ENCODE data around the gene EYA3. TPM values are rescaled to one million over a fixed set of nuclear protein-coding genes. Genes with fewer than 3 reads are reported as not detected.

EYA3 gene
- total and polyA plus RNA-seq, 2 of the 8 experiments (the other 6 are each of a cell fraction or from before 2014, with no cell fraction given), result 15.0 to 33.9 TPM

GRCh38 chr1:28045777-28046176, 42.6 kb downstream of the EYA3 start:
- H3K9ac ChIP-seq (replicated peaks in 1 of 4; ENCODE audit: extremely low read depth in 1 of 4, low read depth in 3 of 4, low read length in 3 of 4), result no peak overlapping the region
- DNase-seq (ENCODE audit: low read depth in 1 of 2, low spot score in 2 of 2) (no peak), FAIRE-seq (no peak)
- whole genome bisulfite sequencing, 2 experiments (ENCODE audit: extremely low coverage in 1 of 2, insufficient coverage in 1 of 2, insufficient read length in 1 of 2, insufficient replicate concordance in 2 of 2, low coverage in 1 of 2, low lambda C conversion rate in 2 of 2, missing lambda C conversion rate in 1 of 2), result 91% methylated on average over 1 of the region's 1 CpG; no CpG with 5 or more reads in 1 of the 2 experiments
- no peaks in the 10 kb centered on the region for H3K79me1 ChIP-seq (ENCODE audit: low read depth, low read length)
- H4K91ac ChIP-seq (replicated peaks; ENCODE audit: insufficient read length, low read length), result no peak overlapping the region
- H2BK15ac ChIP-seq (ENCODE audit: low read length), result no peak overlapping the region
- no peak overlapping the region for H2AK5ac ChIP-seq (ENCODE audit: low read depth, low read length)
- no peak overlapping the region for H3K14ac ChIP-seq (ENCODE audit: insufficient read length)
- POLR2A ChIA-PET (ENCODE audit: partially characterized antibody), result no interaction called here
- H3K27me3 ChIP-seq (replicated peaks in 1 of 4; ENCODE audit: control insufficient read depth in 3 of 4, extremely low read depth in 1 of 4, insufficient read depth in 3 of 4, low read length in 3 of 4), result no peaks in the 10 kb centered on the region
- no peak overlapping the region for H4K5ac ChIP-seq (ENCODE audit: insufficient read length, low read depth, low read length)
- no peak overlapping the region for H2BK12ac ChIP-seq (ENCODE audit: low read depth, low read length)
- no peak overlapping the region for H2BK5ac ChIP-seq (ENCODE audit: low read depth, low read length)
- H3K56ac ChIP-seq (replicated peaks; ENCODE audit: insufficient read length, low read depth, low read length), result no peak overlapping the region
- H3K36me3 ChIP-seq (ENCODE audit: control insufficient read depth in 2 of 4, insufficient read depth in 4 of 4, low read length in 3 of 4), result peaks cover 0 to 7% (median 0%) of the 10 kb centered on the region in 4 experiments; a peak in 3 of 8 replicates
- 0 out of 7 replicates have a peak, but pooled peaks cover 0 to 2% (median 0%) of the 10 kb centered on the region in 4 experiments for H3K4me1 ChIP-seq (replicated peaks in 1 of 4; ENCODE audit: control insufficient read depth in 3 of 4, insufficient read depth in 4 of 4, low read length in 3 of 4)
- H4K8ac ChIP-seq (ENCODE audit: extremely low read depth, insufficient read depth, low read length), result no peak overlapping the region
- no peak overlapping the region for H3K23ac ChIP-seq (ENCODE audit: insufficient read length)
- H3K23me2 ChIP-seq (ENCODE audit: low read depth, low read length), result no peaks in the 10 kb centered on the region
- H3K9me3 ChIP-seq (ENCODE audit: insufficient read depth in 2 of 2, low read depth in 1 of 2, low read length in 1 of 2), result no peaks in the 10 kb centered on the region
- no peak overlapping the region for H2AFZ ChIP-seq (ENCODE audit: low read length)
- no peak overlapping the region for H3K18ac ChIP-seq (ENCODE audit: extremely low read depth, low read length)
- no peak overlapping the region for H3K4me2 ChIP-seq (ENCODE audit: insufficient read depth in 1 of 2, low read depth in 2 of 2, low read length in 2 of 2)
- H2BK20ac ChIP-seq (ENCODE audit: low read length), result no peak overlapping the region
- no peak overlapping the region for H3K4me3 ChIP-seq (ENCODE audit: extremely low read depth in 1 of 4, insufficient read depth in 2 of 4, low read depth in 3 of 4, low read length in 4 of 4)
- H4K20me1 ChIP-seq (replicated peaks in 1 of 2; ENCODE audit: control insufficient read depth in 1 of 2, insufficient read depth in 2 of 2, low read length in 2 of 2), result no peaks in the 10 kb centered on the region
- no peaks in the 10 kb centered on the region for H3K79me2 ChIP-seq (ENCODE audit: control insufficient read depth in 1 of 2, insufficient read depth in 2 of 2, low read length in 2 of 2)
- no peak overlapping the region for H3K27ac ChIP-seq (ENCODE audit: low read depth, low read length)
- no peak overlapping the region for H2BK120ac ChIP-seq (replicated peaks; ENCODE audit: low read depth, low read length)
- CTCF ChIA-PET (ENCODE audit: partially characterized antibody), result no interaction called here
- no peak overlapping the region for H3K4ac ChIP-seq (replicated peaks; ENCODE audit: insufficient read length, low read depth, low read length)
- no peak for TF ChIP-seq EGR1 (IDR thresholded peaks at IDR 0.05; ENCODE audit: borderline replicate concordance, low read depth, low read length)
- no peak for TF ChIP-seq YY1 (IDR thresholded peaks at IDR 0.05; ENCODE audit: low read depth, low read length)

Data from H1 (cell line).